Measurements from ENCODE around the gene EXD3. TPM values are rescaled to one million over a fixed set of nuclear protein-coding genes. Genes with fewer than 3 reads are reported as not detected.
"Not testable (repeated sequence)": the region's sequence is repeated elsewhere in the genome, so short reads cannot be mapped to it uniquely, and the experiment has no call there.

Gene EXD3
- polyA plus RNA-seq, 5 donors = 10.9 to 22.0 (median 15.0) TPM

GRCh38 chr9:137272241-137273094 is 150.5 kb downstream of the EXD3 start:
- DNase-seq = no peak

GRCh38 chr9:137271696-137272076 is 151.3 kb downstream of the EXD3 start:
- DNase-seq = no peak

DNA sequence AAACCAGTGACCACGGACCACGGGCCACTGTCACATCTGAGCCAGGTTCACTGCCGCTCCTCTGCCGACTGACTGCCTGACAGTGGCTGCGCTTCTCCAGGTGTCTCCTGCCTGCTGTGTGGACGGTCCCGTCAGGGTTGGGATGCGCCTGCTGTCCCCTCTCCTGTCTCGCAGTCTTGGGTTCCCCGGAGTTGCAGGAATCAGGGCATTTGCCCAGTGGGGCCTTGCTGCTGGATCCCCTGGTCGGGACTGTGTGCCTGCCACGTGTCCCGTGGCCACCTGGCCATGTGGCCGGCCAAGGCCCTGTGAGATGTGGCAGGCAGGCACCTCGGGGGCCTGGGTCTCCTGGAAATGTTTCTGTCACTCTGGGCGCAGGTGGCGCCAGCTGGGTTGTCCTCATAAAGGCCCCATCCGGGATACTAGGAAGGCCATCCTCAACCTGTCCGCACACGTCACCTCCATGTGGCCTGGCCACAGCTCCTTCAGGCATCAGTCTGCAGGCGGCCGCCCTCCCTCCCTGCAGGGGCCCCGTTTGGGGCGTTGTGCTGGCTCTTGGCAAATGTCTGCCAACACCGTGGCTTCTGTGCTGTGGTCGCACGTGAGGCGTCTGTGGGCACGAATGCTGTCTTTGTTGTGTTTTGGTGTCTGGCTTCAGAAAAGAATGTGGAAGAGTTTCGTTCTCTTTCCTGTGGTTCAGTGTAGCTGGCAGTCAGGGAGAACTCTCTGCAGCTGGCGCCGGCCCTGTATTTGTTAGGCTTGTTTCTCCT is 151.8 kb downstream of the EXD3 start:
- no peak for DNase-seq

DNA sequence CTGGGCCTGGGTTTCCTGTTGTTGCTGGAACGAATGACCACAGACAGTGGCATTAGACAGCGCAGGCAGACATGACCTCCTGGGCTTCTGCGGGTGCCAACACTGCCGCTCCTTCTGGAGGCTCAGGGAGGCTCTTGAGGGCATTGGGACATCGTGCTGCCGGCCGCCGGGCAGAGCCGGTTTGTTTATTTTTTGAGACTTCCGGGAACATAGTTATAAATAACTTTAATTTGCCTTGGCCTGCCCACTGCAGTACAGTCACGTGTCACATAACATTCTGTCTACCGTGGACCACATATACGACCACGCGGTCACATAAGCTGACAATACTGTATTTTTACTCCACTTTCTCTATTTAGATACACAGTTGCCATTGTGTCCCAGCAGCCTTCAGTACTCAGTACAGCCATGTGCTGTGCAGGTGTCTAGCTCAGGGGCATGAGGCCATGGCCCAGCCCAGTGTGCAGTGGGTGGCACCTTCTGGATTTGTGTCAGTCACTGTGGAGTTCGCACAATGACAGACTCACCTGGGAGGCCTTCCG is 153.7 kb downstream of the EXD3 start:
- no peak for DNase-seq

DNA sequence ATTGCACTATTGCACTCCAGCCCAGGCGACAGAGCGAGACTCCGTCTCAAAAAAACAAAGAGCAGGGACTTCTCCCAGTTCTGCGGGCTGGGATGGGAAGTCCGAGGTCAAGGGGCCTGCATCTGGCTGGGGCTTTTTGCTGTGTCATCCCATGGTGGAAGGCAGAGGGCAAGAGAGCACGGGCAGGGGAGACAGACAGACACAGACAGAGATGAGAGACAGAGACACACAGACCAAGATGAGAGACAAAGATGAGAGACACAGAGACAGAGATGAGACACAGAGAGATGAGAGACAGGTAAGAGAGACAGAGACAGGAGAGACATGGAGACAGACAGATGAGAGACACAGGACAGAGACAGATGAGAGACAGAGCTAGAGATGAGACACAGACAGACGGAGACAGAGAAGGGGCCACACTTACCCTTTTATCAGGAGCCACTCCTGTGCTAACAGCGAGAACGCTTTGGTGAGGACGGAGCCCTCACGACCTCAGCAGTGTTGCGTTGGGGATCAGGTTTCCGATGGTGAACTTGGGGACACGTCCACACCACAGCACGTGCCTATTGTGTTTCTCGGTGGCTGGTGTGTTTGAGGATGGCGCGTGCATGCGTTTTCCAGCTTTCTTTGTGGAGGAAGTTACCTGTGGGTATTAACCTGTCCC is 154.3 kb downstream of the EXD3 start:
- no peak for DNase-seq

GRCh38 chr9:137267933-137268355 is 155.0 kb downstream of the EXD3 start:
- DNase-seq = no peak

DNA sequence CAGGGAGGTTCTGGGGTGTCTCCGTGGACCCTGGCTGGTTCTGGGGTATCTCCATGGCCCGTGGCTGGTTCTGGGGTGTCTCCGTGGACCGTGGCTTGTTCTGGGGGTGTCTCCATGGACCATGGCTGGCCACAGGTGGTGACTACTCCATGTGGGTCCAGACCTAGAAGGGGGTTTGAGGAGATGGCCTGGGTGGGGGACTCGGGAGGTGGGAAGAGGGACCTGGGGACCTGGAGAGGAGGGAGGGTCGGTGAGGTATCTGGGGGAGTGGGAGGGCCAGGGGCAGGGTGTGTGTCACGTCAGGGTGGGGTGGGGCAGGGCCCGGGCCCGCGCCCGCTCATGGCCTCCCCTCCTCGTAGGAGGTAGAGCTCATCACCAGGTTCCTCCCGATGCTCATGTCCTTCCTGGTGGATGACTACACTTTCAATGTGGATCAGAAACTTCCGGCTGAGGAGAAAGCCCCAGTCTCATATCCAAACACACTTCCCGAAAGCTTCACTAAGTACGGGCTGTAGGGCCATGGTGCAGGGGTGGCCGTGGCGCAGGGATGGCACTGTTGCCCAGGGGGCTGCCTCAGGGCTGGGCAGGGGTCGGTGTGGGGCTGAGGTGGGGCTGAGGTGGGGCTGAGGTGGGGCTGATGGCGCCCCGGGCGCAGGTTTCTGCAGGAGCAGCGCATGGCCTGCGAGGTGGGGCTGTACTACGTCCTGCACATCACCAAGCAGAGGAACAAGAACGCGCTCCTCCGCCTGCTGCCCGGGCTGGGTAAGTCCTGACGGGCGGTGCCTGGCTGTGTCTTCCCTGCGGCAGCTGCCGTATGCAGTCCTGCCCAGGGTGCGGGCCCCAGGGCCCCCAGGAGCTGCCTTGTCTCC is 156.1 kb downstream of the EXD3 start:
- no peak for DNase-seq

DNA sequence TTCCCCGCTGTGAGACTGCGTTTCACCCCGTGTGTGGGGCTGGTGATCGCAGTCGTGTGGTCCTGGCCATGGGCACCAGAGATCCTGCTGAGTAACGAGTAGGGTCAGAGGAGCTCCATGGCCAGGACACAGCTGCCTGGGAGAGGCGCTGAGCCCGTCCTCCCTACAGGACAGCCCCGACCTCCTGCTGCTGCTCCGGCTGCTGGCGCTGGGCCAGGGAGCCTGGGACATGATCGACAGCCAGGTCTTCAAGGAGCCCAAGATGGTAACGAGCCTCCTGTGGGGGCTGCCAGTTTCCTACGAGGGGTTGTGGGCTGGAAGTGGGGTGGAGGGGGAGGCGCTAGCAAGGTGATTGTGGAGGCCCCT is 156.8 kb downstream of the EXD3 start:
- no peak for DNase-seq

DNA sequence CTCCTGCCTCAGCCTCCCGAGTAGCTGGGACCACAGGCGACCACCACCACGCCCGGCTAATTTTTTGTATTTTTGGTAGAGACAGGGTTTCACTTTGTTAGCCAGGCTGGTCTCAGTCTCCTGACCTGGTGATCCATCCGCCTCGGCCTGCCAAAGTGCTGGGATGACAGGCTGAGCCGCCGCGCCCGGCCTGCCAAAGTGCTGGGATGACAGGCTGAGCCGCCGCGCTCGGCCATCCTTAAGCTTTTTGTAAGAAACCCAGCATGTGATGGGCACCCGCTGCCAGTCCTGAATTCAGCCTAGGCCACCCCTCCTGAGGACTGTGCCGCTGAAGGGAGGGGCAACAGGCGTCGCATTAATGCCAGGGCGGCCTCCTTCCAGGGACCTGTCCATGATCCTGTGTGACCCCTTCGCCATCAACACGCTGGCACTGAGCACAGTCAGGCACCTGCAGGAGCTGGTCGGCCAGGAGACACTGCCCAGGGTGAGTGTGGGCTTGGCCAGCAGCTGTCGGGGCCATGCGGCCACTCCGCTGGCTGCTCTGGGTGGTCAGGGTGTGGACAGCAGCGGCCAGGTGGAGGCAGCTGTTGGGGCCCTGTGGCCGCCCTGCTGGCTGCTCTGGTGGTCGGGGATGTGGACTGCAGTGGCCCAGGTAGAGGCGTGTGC is 157.3 kb downstream of the EXD3 start:
- DNase-seq = no peak

DNA sequence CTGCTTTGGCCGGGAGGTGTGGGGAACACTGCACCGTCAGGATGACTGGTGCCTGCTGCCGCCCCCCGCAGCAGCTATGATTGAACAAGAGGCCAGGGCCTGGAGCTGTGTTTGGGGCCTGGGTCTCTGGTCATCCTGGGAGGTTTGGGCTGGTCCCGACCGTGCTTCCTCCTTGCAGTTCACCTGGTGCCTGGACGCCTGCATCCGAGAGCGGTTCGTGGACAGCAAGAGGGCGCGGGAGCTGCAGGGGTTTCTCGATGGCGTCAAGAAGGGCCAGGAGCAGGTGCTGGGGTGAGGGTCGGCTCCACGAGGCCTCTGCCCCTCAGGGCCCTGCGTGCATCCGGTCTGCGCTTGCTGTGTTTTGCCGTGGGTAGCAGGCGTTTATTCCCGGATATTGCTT is 158.9 kb downstream of the EXD3 start:
- no peak for DNase-seq

GRCh38 chr9:137263506-137263905 is 159.5 kb downstream of the EXD3 start:
- DNase-seq = no peak

- DNase-seq = no peak
These were observed 160.1 kb downstream of the EXD3 start for GRCh38 chr9:137262909-137263285.

- DNase-seq = not testable (repeated sequence)
These were observed 160.6 kb downstream of the EXD3 start for GRCh38 chr9:137262173-137262908.

Other genes with a start within 250 kb of the EXD3 start
- 10 to 100 TPM; 34.4 to 53.0 (median 44.4) TPM for gene ANAPC2, start 234.6 kb downstream of the EXD3 start, polyA plus RNA-seq (ENCODE audit: insufficient read depth in 1 of 5, insufficient read length in 5 of 5, low replicate concordance in 1 of 5)
- gene SSNA1, start 234.5 kb downstream of the EXD3 start, polyA plus RNA-seq (ENCODE audit: insufficient read depth in 1 of 5, insufficient read length in 5 of 5, low replicate concordance in 1 of 5) = 10 to 100 TPM; 34.4 to 69.2 (median 43.9) TPM
- 10 to 100 TPM in 2 of 5 donors, 1 to 10 TPM in 3; 5.9 to 12.1 (median 7.6) TPM for gene TPRN, start 222.4 kb downstream of the EXD3 start, polyA plus RNA-seq (ENCODE audit: insufficient read depth in 1 of 5, insufficient read length in 5 of 5, low replicate concordance in 1 of 5)
- 10 to 100 TPM; 31.5 to 40.1 (median 35.4) TPM for gene TMEM203, start 217.5 kb downstream of the EXD3 start, polyA plus RNA-seq (ENCODE audit: insufficient read depth in 1 of 5, insufficient read length in 5 of 5, low replicate concordance in 1 of 5)
- gene NDOR1, start 217.5 kb downstream of the EXD3 start, polyA plus RNA-seq (ENCODE audit: insufficient read depth in 1 of 5, insufficient read length in 5 of 5, low replicate concordance in 1 of 5) = 10 to 100 TPM in 2 of 5 donors, 1 to 10 TPM in 3; 6.9 to 16.1 (median 9.8) TPM
- 10 to 100 TPM in 1 of 5 donors, 1 to 10 TPM in 4; 3.2 to 10.8 (median 6.3) TPM for gene RNF208, start 200.9 kb downstream of the EXD3 start, polyA plus RNA-seq (ENCODE audit: insufficient read depth in 1 of 5, insufficient read length in 5 of 5, low replicate concordance in 1 of 5)
- 1 to 10 TPM in 4 of 5 donors, under 1 TPM in 1; 0.96 to 3.0 (median 2.0) TPM for gene CYSRT1, start 198.0 kb downstream of the EXD3 start, polyA plus RNA-seq (ENCODE audit: insufficient read depth in 1 of 5, insufficient read length in 5 of 5, low replicate concordance in 1 of 5)
- gene RNF224, start 195.7 kb downstream of the EXD3 start, polyA plus RNA-seq (ENCODE audit: insufficient read depth in 1 of 5, insufficient read length in 5 of 5, low replicate concordance in 1 of 5) = 1 to 10 TPM; 1.5 to 3.8 (median 3.5) TPM
- gene SLC34A3, start 192.3 kb downstream of the EXD3 start, polyA plus RNA-seq (ENCODE audit: insufficient read depth in 1 of 5, insufficient read length in 5 of 5, low replicate concordance in 1 of 5) = 1 to 10 TPM in 4 of 5 donors, under 1 TPM in 1; 0.84 to 2.5 (median 1.9) TPM
- gene TUBB4B, start 181.9 kb downstream of the EXD3 start, polyA plus RNA-seq (ENCODE audit: insufficient read depth in 1 of 5, insufficient read length in 5 of 5, low replicate concordance in 1 of 5) = 100 to 1,000 TPM; 211 to 322 (median 258) TPM
- gene STPG3, start 171.9 kb downstream of the EXD3 start, polyA plus RNA-seq (ENCODE audit: insufficient read depth in 1 of 5, insufficient read length in 5 of 5, low replicate concordance in 1 of 5) = 1 to 10 TPM in 2 of 5 donors, under 1 TPM in 3; 0.26 to 1.5 (median 0.98) TPM
- gene NELFB, start 167.8 kb downstream of the EXD3 start, polyA plus RNA-seq (ENCODE audit: insufficient read depth in 1 of 5, insufficient read length in 5 of 5, low replicate concordance in 1 of 5) = 10 to 100 TPM; 43.3 to 73.2 (median 55.3) TPM
- gene TOR4A, start 145.4 kb downstream of the EXD3 start, polyA plus RNA-seq (ENCODE audit: insufficient read depth in 1 of 5, insufficient read length in 5 of 5, low replicate concordance in 1 of 5) = 10 to 100 TPM in 3 of 5 donors, 1 to 10 TPM in 2; 6.6 to 17.8 (median 10.3) TPM
- gene NRARP, start 120.9 kb downstream of the EXD3 start, polyA plus RNA-seq (ENCODE audit: insufficient read depth in 1 of 5, insufficient read length in 5 of 5, low replicate concordance in 1 of 5) = 10 to 100 TPM in 1 of 5 donors, 1 to 10 TPM in 4; 7.5 to 14.7 (median 9.0) TPM
- 1 to 10 TPM; 3.9 to 8.4 (median 6.9) TPM for gene NOXA1, start 231 bp upstream of the EXD3 start, polyA plus RNA-seq (ENCODE audit: insufficient read depth in 1 of 5, insufficient read length in 5 of 5, low replicate concordance in 1 of 5)
- gene ENTPD8, start 18.2 kb upstream of the EXD3 start, polyA plus RNA-seq (ENCODE audit: insufficient read depth in 1 of 5, insufficient read length in 5 of 5, low replicate concordance in 1 of 5) = under 1 TPM; 0.32 to 0.63 (median 0.52) TPM
- gene NSMF, start 36.2 kb upstream of the EXD3 start, polyA plus RNA-seq (ENCODE audit: insufficient read depth in 1 of 5, insufficient read length in 5 of 5, low replicate concordance in 1 of 5) = 10 to 100 TPM; 31.1 to 46.8 (median 40.3) TPM
- gene PNPLA7, start 127.2 kb upstream of the EXD3 start, polyA plus RNA-seq (ENCODE audit: insufficient read depth in 1 of 5, insufficient read length in 5 of 5, low replicate concordance in 1 of 5) = 1 to 10 TPM; 2.9 to 7.8 (median 5.2) TPM
- 10 to 100 TPM in 4 of 5 donors, 1 to 10 TPM in 1; 9.1 to 30.5 (median 15.5) TPM for gene MRPL41, start 128.7 kb upstream of the EXD3 start, polyA plus RNA-seq (ENCODE audit: insufficient read depth in 1 of 5, insufficient read length in 5 of 5, low replicate concordance in 1 of 5)
- 10 to 100 TPM; 43.4 to 68.5 (median 56.2) TPM for gene DPH7, start 155.8 kb upstream of the EXD3 start, polyA plus RNA-seq (ENCODE audit: insufficient read depth in 1 of 5, insufficient read length in 5 of 5, low replicate concordance in 1 of 5)
- 10 to 100 TPM; 16.1 to 27.7 (median 20.7) TPM for gene ZMYND19, start 167.3 kb upstream of the EXD3 start, polyA plus RNA-seq (ENCODE audit: insufficient read depth in 1 of 5, insufficient read length in 5 of 5, low replicate concordance in 1 of 5)
- gene ARRDC1, start 182.5 kb upstream of the EXD3 start, polyA plus RNA-seq (ENCODE audit: insufficient read depth in 1 of 5, insufficient read length in 5 of 5, low replicate concordance in 1 of 5) = 10 to 100 TPM; 23.4 to 44.0 (median 35.2) TPM
- 10 to 100 TPM; 64.9 to 91.2 (median 73.8) TPM for gene EHMT1, start 195.8 kb upstream of the EXD3 start, polyA plus RNA-seq (ENCODE audit: insufficient read depth in 1 of 5, insufficient read length in 5 of 5, low replicate concordance in 1 of 5)